Measurements from ENCODE around the gene ATF6.

ATF6 gene

DNA sequence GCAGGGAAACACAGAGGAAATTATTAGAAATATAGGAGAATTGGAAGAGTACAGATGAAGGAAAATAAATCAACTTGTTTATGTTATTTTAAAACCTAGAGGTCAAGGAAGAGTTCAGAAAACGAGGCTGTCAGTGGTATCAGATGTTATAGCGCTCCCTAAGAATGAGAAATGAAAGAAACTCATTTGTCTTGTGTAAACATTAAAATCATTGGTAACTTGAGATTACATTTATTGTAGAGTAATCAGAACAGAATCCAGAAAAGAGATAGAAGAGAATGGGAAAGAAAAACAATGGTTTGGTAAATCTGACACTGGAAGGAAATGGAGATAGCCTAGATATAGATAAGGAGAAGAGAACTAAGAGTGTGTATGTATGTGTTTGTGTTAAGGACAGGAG is 106.4 kb downstream of the ATF6 start:
- H3K9ac ChIP-seq (ENCODE audit: low read depth in 1 of 2, low read length in 2 of 2), result no peak overlapping the region
- no peaks in the 10 kb centered on the region for H3K9me3 ChIP-seq (ENCODE audit: control insufficient read depth in 2 of 2, low read length in 2 of 2)
- H3K4me1 ChIP-seq (ENCODE audit: control insufficient read depth in 2 of 2, insufficient read depth in 2 of 2, low read length in 2 of 2), result no peaks in the 10 kb centered on the region
- peaks cover 0 to 6% of the 10 kb centered on the region in 2 donors for H3K36me3 ChIP-seq (ENCODE audit: control insufficient read depth in 2 of 2, insufficient read depth in 2 of 2, low read length in 2 of 2)
- H3K4me3 ChIP-seq (ENCODE audit: low read length in 2 of 2), result no peak overlapping the region
- no peaks in the 10 kb centered on the region for H3K27me3 ChIP-seq (ENCODE audit: control insufficient read depth in 2 of 2, insufficient read depth in 2 of 2, low read length in 2 of 2)
- no peak overlapping the region for H3K27ac ChIP-seq (ENCODE audit: low read depth in 2 of 2, low read length in 2 of 2)

- Histone ChIP-seq H3K27ac (ENCODE audit: low read depth in 2 of 2, low read length in 2 of 2) (no peak overlapping the region), H3K9me3 (ENCODE audit: control insufficient read depth in 2 of 2, low read length in 2 of 2) (no peaks in the 10 kb centered on the region), H3K4me3 (ENCODE audit: low read length in 2 of 2) (no peak overlapping the region), H3K9ac (ENCODE audit: low read depth in 1 of 2, low read length in 2 of 2) (no peak overlapping the region), H3K36me3 (ENCODE audit: control insufficient read depth in 2 of 2, insufficient read depth in 2 of 2, low read length in 2 of 2) (peaks cover 0 to 3% of the 10 kb centered on the region in 2 donors), H3K4me1 (ENCODE audit: control insufficient read depth in 2 of 2, insufficient read depth in 2 of 2, low read length in 2 of 2) (no peaks in the 10 kb centered on the region), H3K27me3 (ENCODE audit: control insufficient read depth in 2 of 2, insufficient read depth in 2 of 2, low read length in 2 of 2) (no peaks in the 10 kb centered on the region)
Observed at GRCh38 chr1:161879261-161879660, 113.1 kb downstream of the ATF6 start.

DNA sequence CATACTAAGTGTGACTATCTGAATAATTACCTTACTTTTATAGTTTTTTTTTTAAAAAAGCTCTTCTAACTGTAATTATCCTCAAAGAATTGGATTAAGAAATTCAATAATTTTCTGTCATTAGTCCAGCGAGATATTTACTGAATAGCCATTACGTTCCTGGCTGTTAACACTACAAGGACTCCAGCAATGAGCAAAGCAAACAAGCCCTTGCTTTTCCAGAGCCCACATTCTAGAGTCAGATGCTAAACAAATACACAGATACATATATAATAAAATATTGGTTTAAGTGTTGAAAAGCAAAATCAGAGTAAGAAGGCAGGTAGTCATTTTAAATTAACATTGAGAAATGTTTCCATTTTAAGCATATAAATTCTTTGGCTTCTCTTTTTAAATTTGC is 118.4 kb downstream of the ATF6 start:
- Histone ChIP-seq H3K9ac (ENCODE audit: low read depth in 1 of 2, low read length in 2 of 2) (no peak overlapping the region), H3K4me1 (ENCODE audit: control insufficient read depth in 2 of 2, insufficient read depth in 2 of 2, low read length in 2 of 2) (no peaks in the 10 kb centered on the region), H3K9me3 (ENCODE audit: control insufficient read depth in 2 of 2, low read length in 2 of 2) (no peaks in the 10 kb centered on the region), H3K27ac (ENCODE audit: low read depth in 2 of 2, low read length in 2 of 2) (no peak overlapping the region), H3K4me3 (ENCODE audit: low read length in 2 of 2) (no peak overlapping the region), H3K36me3 (ENCODE audit: control insufficient read depth in 2 of 2, insufficient read depth in 2 of 2, low read length in 2 of 2) (peaks cover 4 to 10% of the 10 kb centered on the region in 2 donors), H3K27me3 (ENCODE audit: control insufficient read depth in 2 of 2, insufficient read depth in 2 of 2, low read length in 2 of 2) (no peaks in the 10 kb centered on the region)

DNA sequence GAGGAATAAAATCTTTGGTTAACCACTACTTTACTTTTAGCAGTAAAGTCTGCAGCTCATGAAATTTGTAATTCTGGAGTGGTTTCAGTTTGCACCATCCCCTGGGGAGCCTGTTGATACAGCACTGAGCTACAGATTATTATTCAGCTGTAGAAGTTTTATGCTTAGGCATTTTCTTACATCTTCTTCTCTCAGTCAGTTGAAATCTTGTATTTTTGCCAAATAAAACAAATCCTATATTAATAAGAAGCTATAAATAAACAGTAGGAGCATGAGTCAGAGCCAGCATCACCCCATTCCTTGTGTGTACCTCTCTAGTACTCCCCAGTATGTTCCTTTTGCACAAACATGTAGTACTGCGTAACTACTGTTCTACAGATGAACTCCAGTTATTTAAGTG is 118.9 kb downstream of the ATF6 start:
- H3K4me3 ChIP-seq (ENCODE audit: low read length in 2 of 2), result no peak overlapping the region
- peaks cover 5 to 10% of the 10 kb centered on the region in 2 donors for H3K36me3 ChIP-seq (ENCODE audit: control insufficient read depth in 2 of 2, insufficient read depth in 2 of 2, low read length in 2 of 2)
- no peaks in the 10 kb centered on the region for H3K4me1 ChIP-seq (ENCODE audit: control insufficient read depth in 2 of 2, insufficient read depth in 2 of 2, low read length in 2 of 2)
- H3K9ac ChIP-seq (ENCODE audit: low read depth in 1 of 2, low read length in 2 of 2), result no peak overlapping the region
- no peak overlapping the region for H3K27ac ChIP-seq (ENCODE audit: low read depth in 2 of 2, low read length in 2 of 2)
- H3K9me3 ChIP-seq (ENCODE audit: control insufficient read depth in 2 of 2, low read length in 2 of 2), result no peaks in the 10 kb centered on the region
- no peaks in the 10 kb centered on the region for H3K27me3 ChIP-seq (ENCODE audit: control insufficient read depth in 2 of 2, insufficient read depth in 2 of 2, low read length in 2 of 2)

DNA sequence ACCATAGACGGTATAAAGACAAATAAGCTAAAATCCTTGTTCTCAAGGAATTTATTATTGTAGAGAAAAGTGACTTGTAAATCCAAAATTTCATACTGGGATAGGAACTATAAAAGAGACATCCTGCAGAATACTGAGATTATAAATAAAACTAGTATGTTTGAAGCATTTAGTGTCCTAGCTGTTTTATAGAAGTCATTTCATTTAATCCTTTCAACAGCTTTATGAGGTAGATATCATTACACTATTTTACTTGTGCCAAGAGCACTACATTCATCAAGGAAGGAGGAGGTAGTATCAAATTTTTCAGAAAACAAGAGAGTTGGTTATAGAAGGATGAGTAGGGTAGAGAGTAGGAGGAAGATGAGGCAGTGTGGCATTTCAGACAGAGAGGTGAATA is 119.6 kb downstream of the ATF6 start:
- no peaks in the 10 kb centered on the region for H3K4me1 ChIP-seq (ENCODE audit: control insufficient read depth in 2 of 2, insufficient read depth in 2 of 2, low read length in 2 of 2)
- H3K9me3 ChIP-seq (ENCODE audit: control insufficient read depth in 2 of 2, low read length in 2 of 2), result no peaks in the 10 kb centered on the region
- H3K4me3 ChIP-seq (ENCODE audit: low read length in 2 of 2), result no peak overlapping the region
- no peaks in the 10 kb centered on the region for H3K27me3 ChIP-seq (ENCODE audit: control insufficient read depth in 2 of 2, insufficient read depth in 2 of 2, low read length in 2 of 2)
- no peak overlapping the region for H3K27ac ChIP-seq (ENCODE audit: low read depth in 2 of 2, low read length in 2 of 2)
- no peak overlapping the region for H3K9ac ChIP-seq (ENCODE audit: low read depth in 1 of 2, low read length in 2 of 2)
- peaks cover 5 to 10% of the 10 kb centered on the region in 2 donors for H3K36me3 ChIP-seq (ENCODE audit: control insufficient read depth in 2 of 2, insufficient read depth in 2 of 2, low read length in 2 of 2)

DNA sequence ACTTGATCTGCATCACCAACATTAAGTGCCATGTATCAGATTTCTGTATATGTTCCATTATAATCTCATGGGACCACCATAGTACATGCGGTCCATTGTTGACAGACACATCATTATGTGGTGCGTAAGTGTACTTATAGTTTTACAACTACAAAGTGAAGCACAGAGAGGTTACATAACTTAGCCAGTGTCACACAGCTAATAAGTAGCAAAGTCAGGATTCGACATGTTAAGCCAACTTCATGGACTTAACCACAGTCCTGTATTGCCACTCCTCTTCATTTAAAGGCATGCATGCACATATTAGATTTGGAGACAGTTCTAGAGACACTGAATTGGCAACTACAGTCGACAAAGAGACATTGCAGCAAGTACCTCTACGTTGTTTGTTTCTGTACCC is 120.5 kb downstream of the ATF6 start:
- no peaks in the 10 kb centered on the region for H3K27me3 ChIP-seq (ENCODE audit: control insufficient read depth in 2 of 2, insufficient read depth in 2 of 2, low read length in 2 of 2)
- H3K4me3 ChIP-seq (ENCODE audit: low read length in 2 of 2), result no peak overlapping the region

DNA sequence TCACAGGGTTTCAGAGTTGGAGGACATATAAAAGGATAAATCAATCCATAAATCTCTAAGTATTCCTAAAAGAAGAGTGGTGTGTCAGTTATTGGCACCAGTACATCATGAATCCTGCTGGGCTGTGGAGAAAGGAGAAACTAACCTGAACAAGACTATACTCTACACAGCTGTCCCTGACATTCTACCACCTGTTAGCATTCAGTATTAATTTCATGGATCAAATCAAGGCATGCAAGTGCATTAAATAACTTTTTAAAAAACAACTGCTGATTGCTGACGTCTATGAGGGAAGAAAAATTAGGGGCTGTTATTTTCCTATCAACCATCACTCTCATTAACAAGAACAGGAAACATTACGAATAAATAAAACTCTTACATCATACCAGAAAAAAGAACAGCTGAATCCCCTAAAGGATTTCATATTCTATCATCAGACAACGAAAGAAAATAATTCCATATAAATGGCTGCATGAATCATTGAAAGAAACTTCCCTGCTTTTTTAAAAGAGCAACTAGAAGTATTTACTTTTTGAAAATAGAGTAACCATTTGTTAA is 121.7 kb downstream of the ATF6 start:
- H3K36me3 ChIP-seq (ENCODE audit: control insufficient read depth in 2 of 2, insufficient read depth in 2 of 2, low read length in 2 of 2), result peaks cover 8 to 10% of the 10 kb centered on the region in 2 donors
- H3K4me1 ChIP-seq (ENCODE audit: control insufficient read depth in 2 of 2, insufficient read depth in 2 of 2, low read length in 2 of 2), result no peaks in the 10 kb centered on the region
- no peaks in the 10 kb centered on the region for H3K27me3 ChIP-seq (ENCODE audit: control insufficient read depth in 2 of 2, insufficient read depth in 2 of 2, low read length in 2 of 2)

More for the DNA sequence above, 120.5 kb downstream of the ATF6 start:
- Histone ChIP-seq H3K9me3 (ENCODE audit: control insufficient read depth in 2 of 2, low read length in 2 of 2) (no peaks in the 10 kb centered on the region), H3K4me1 (ENCODE audit: control insufficient read depth in 2 of 2, insufficient read depth in 2 of 2, low read length in 2 of 2) (no peaks in the 10 kb centered on the region), H3K36me3 (ENCODE audit: control insufficient read depth in 2 of 2, insufficient read depth in 2 of 2, low read length in 2 of 2) (peaks cover 8 to 10% of the 10 kb centered on the region in 2 donors), H3K9ac (ENCODE audit: low read depth in 1 of 2, low read length in 2 of 2) (no peak overlapping the region), H3K27ac (ENCODE audit: low read depth in 2 of 2, low read length in 2 of 2) (no peak overlapping the region)

DNA sequence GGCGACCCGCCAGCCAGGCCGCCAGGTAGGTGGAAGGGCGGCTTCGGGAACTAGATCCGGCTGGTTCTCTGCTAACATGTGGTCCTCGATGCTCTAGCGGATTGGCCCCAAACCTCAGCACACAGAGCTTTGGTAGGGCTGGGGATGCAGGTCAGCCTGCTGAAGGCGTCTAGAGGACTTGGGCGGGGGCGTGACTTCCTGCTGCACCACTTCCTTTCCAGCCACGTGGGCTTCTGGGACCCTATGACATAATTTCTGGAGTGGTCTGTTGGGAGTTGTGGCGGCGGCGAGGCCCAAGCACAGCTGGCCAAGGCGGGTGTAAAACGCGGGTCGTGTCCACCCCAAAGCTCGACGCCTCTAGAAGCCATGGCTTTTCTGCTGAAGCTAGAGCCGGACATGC is 124.5 kb downstream of the ATF6 start:
- Histone ChIP-seq H3K27me3 (ENCODE audit: control insufficient read depth in 2 of 2, insufficient read depth in 2 of 2, low read length in 2 of 2) (no peaks in the 10 kb centered on the region), H3K4me1 (ENCODE audit: control insufficient read depth in 2 of 2, insufficient read depth in 2 of 2, low read length in 2 of 2) (no peaks in the 10 kb centered on the region), H3K27ac (ENCODE audit: low read depth in 2 of 2, low read length in 2 of 2) (no peak overlapping the region), H3K4me3 (ENCODE audit: low read length in 2 of 2) (no peak overlapping the region), H3K9me3 (ENCODE audit: control insufficient read depth in 2 of 2, low read length in 2 of 2) (no peaks in the 10 kb centered on the region), H3K9ac (ENCODE audit: low read depth in 1 of 2, low read length in 2 of 2) (no peak overlapping the region), H3K36me3 (ENCODE audit: control insufficient read depth in 2 of 2, insufficient read depth in 2 of 2, low read length in 2 of 2) (peaks cover 8 to 10% of the 10 kb centered on the region in 2 donors)

More for the DNA sequence above, 121.7 kb downstream of the ATF6 start:
- H3K9me3 ChIP-seq (ENCODE audit: control insufficient read depth in 2 of 2, low read length in 2 of 2), result no peaks in the 10 kb centered on the region
- no peak overlapping the region for H3K4me3 ChIP-seq (ENCODE audit: low read length in 2 of 2)
- H3K27ac ChIP-seq (ENCODE audit: low read depth in 2 of 2, low read length in 2 of 2), result no peak overlapping the region
- no peak overlapping the region for H3K9ac ChIP-seq (ENCODE audit: low read depth in 1 of 2, low read length in 2 of 2)

GRCh38 chr1:161899091-161899490 is 133.0 kb downstream of the ATF6 start:
- Histone ChIP-seq H3K9me3 (ENCODE audit: control insufficient read depth in 2 of 2, low read length in 2 of 2) (no peaks in the 10 kb centered on the region), H3K27ac (ENCODE audit: low read depth in 2 of 2, low read length in 2 of 2) (no peak overlapping the region), H3K4me3 (ENCODE audit: low read length in 2 of 2) (no peak overlapping the region), H3K4me1 (ENCODE audit: control insufficient read depth in 2 of 2, insufficient read depth in 2 of 2, low read length in 2 of 2) (no peaks in the 10 kb centered on the region), H3K9ac (ENCODE audit: low read depth in 1 of 2, low read length in 2 of 2) (no peak overlapping the region), H3K27me3 (ENCODE audit: control insufficient read depth in 2 of 2, insufficient read depth in 2 of 2, low read length in 2 of 2) (no peaks in the 10 kb centered on the region), H3K36me3 (ENCODE audit: control insufficient read depth in 2 of 2, insufficient read depth in 2 of 2, low read length in 2 of 2) (no peaks in the 10 kb centered on the region)

DNA sequence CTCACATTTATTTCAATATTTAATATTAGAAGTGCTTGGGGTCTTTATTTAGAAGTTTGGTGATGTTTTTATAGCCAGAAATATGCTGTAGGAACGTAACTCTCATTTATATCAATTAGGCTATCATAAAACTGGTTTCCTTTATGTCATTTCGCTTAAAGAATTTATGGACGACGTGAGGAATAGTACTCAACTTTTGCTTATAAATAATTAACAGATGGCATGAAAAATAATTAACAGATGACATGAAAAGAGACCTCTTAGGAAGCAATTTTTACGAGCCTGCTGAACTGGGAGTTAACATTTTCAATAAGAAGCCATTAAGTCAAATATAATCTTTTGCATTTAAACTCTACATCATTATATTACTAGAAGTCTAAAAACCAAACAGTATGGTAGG is 134.0 kb downstream of the ATF6 start:
- H3K27ac ChIP-seq (ENCODE audit: low read depth in 2 of 2, low read length in 2 of 2), result no peak overlapping the region
- no peaks in the 10 kb centered on the region for H3K27me3 ChIP-seq (ENCODE audit: control insufficient read depth in 2 of 2, insufficient read depth in 2 of 2, low read length in 2 of 2)
- H3K4me1 ChIP-seq (ENCODE audit: control insufficient read depth in 2 of 2, insufficient read depth in 2 of 2, low read length in 2 of 2), result no peaks in the 10 kb centered on the region
- no peaks in the 10 kb centered on the region for H3K36me3 ChIP-seq (ENCODE audit: control insufficient read depth in 2 of 2, insufficient read depth in 2 of 2, low read length in 2 of 2)
- H3K4me3 ChIP-seq (ENCODE audit: low read length in 2 of 2), result no peak overlapping the region
- no peaks in the 10 kb centered on the region for H3K9me3 ChIP-seq (ENCODE audit: control insufficient read depth in 2 of 2, low read length in 2 of 2)
- H3K9ac ChIP-seq (ENCODE audit: low read depth in 1 of 2, low read length in 2 of 2), result no peak overlapping the region

DNA sequence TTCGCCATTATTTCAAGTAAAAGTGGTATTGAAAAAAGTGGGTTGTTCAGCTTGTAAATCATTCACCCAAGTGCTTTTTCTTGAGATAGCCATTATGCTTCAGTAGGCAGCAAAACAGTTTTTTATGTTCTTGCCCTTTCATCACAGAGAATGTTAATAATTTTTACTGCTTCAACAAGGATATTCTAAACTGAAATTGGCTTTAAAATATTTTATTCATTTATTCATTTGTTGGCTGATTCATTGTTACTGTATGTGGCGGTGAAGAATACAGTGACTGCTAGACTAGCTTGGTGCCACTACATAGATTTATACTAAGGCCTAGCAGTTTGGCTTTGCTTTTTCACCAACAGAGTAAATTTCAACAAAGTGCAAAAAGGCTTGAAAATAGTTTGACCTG is 136.1 kb downstream of the ATF6 start:
- Histone ChIP-seq H3K4me3 (ENCODE audit: low read length in 2 of 2) (no peak overlapping the region), H3K9me3 (ENCODE audit: control insufficient read depth in 2 of 2, low read length in 2 of 2) (no peaks in the 10 kb centered on the region), H3K27ac (ENCODE audit: low read depth in 2 of 2, low read length in 2 of 2) (no peak overlapping the region), H3K4me1 (ENCODE audit: control insufficient read depth in 2 of 2, insufficient read depth in 2 of 2, low read length in 2 of 2) (no peaks in the 10 kb centered on the region), H3K36me3 (ENCODE audit: control insufficient read depth in 2 of 2, insufficient read depth in 2 of 2, low read length in 2 of 2) (no peaks in the 10 kb centered on the region), H3K27me3 (ENCODE audit: control insufficient read depth in 2 of 2, insufficient read depth in 2 of 2, low read length in 2 of 2) (no peaks in the 10 kb centered on the region), H3K9ac (ENCODE audit: low read depth in 1 of 2, low read length in 2 of 2) (no peak overlapping the region)
